ENCODE results near the gene GATA6. TPM values are rescaled to one million over a fixed set of nuclear protein-coding genes. Genes with fewer than 3 reads are reported as not detected.

The GATA6 gene
- total and polyA plus RNA-seq, 2 of the 13 experiments (the other 11 are each of a cell fraction or from before 2014, with no cell fraction given): 0.84 to 3.2 TPM

GRCh38 chr18:22136395-22136794 lies 33.0 kb upstream of the GATA6 start:
- no peaks in the 10 kb centered on the region for H3K79me2 ChIP-seq (ENCODE audit: insufficient read depth, low read length)
- no peaks in the 10 kb centered on the region for H3K9me3 ChIP-seq (ENCODE audit: low read length)
- DNase-seq (ENCODE audit: low spot score): no peak
- no peak for TF ChIP-seq ZNF251 (CRISPR knock-in tag; IDR thresholded peaks at IDR 0.05)
- TF ChIP-seq ZFP82 (CRISPR knock-in tag; IDR thresholded peaks at IDR 0.05; ENCODE audit: borderline replicate concordance): no peak
- TF ChIP-seq SP5 (CRISPR knock-in tag; IDR thresholded peaks at IDR 0.05; ENCODE audit: borderline replicate concordance, low read depth): no peak
- TF ChIP-seq ZZZ3 (CRISPR knock-in tag; IDR thresholded peaks at IDR 0.05; ENCODE audit: borderline replicate concordance): no peak
- TF ChIP-seq ATF7-NPFF (CRISPR knock-in tag; IDR thresholded peaks at IDR 0.05; ENCODE audit: low read depth): no peak
- TF ChIP-seq ZBTB34 (CRISPR knock-in tag; IDR thresholded peaks at IDR 0.05): no peak
- H3K27ac ChIP-seq (ENCODE audit: extremely low read length, insufficient read depth, low read length): no peak overlapping the region
- no peaks in the 10 kb centered on the region for H4K20me1 ChIP-seq (ENCODE audit: insufficient read depth, low read length)
- no TSS peak for BruUV-seq (replicated peaks)
- no peaks in the 10 kb centered on the region for H3K27me3 ChIP-seq (ENCODE audit: control insufficient read depth in 1 of 2, insufficient read depth in 2 of 2, low read length in 2 of 2)
- ChIA-PET POLR2A (no interaction called here), CTCF (ENCODE audit: low intra/inter-chr PET ratio, low total read pairs) (no interaction called here)
- H3K9ac ChIP-seq (ENCODE audit: insufficient read depth, low read depth, low read length): no peak overlapping the region
- in situ Hi-C loops (cut with HindIII; ENCODE audit: extremely low pct_ligation_motif_present, low pct_unique_long_range_greater_than_20kb): no loop called here
- 8% methylated on average over 4 of the region's 4 CpGs for WGBS (ENCODE audit: low lambda C conversion rate)
- intact Hi-C loops (cut with micrococcal nuclease; ENCODE audit: unreplicated experiment): no loop called here
- H3K4me3 ChIP-seq (replicated peaks in 1 of 3; ENCODE audit: insufficient read depth in 1 of 3, low read depth in 2 of 3, low read length in 3 of 3): no peak overlapping the region
- H3K4me2 ChIP-seq (ENCODE audit: low read depth, low read length): no peak overlapping the region
- H3K36me3 ChIP-seq (replicated peaks in 1 of 2; ENCODE audit: control insufficient read depth in 1 of 2, insufficient read depth in 2 of 2, low read length in 2 of 2): no peaks in the 10 kb centered on the region
- ATAC-seq: no peak
- H3K4me1 ChIP-seq (ENCODE audit: insufficient read depth, low read length): no peaks in the 10 kb centered on the region
- no peak for FAIRE-seq
- H2AFZ ChIP-seq (ENCODE audit: low read length): no peak overlapping the region

GRCh38 chr18:22141211-22141610 lies 28.2 kb upstream of the GATA6 start:
- ATAC-seq (no peak), FAIRE-seq (no peak), DNase-seq (ENCODE audit: low spot score) (no peak)
- H3K4me1 ChIP-seq (ENCODE audit: insufficient read depth, low read length): no peaks in the 10 kb centered on the region
- no peak overlapping the region for H3K9ac ChIP-seq (ENCODE audit: insufficient read depth, low read depth, low read length)
- H3K27me3 ChIP-seq (ENCODE audit: control insufficient read depth in 1 of 2, insufficient read depth in 2 of 2, low read length in 2 of 2): no peaks in the 10 kb centered on the region
- no peaks in the 10 kb centered on the region for H4K20me1 ChIP-seq (ENCODE audit: insufficient read depth, low read length)
- intact Hi-C loops (cut with micrococcal nuclease; ENCODE audit: unreplicated experiment): no loop called here
- no peaks in the 10 kb centered on the region for H3K9me3 ChIP-seq (ENCODE audit: low read length)
- CTCF ChIA-PET (ENCODE audit: low intra/inter-chr PET ratio, low total read pairs): no interaction called here
- no TSS peak for BruUV-seq (replicated peaks)
- POLR2A ChIA-PET: no interaction called here
- H3K4me2 ChIP-seq (ENCODE audit: low read depth, low read length): no peak overlapping the region
- H3K36me3 ChIP-seq (replicated peaks in 1 of 2; ENCODE audit: control insufficient read depth in 1 of 2, insufficient read depth in 2 of 2, low read length in 2 of 2): no peaks in the 10 kb centered on the region
- in situ Hi-C loops (cut with HindIII; ENCODE audit: extremely low pct_ligation_motif_present, low pct_unique_long_range_greater_than_20kb): no loop called here
- H3K27ac ChIP-seq (ENCODE audit: extremely low read length, insufficient read depth, low read length): no peak overlapping the region
- H2AFZ ChIP-seq (ENCODE audit: low read length): no peak overlapping the region
- no peaks in the 10 kb centered on the region for H3K79me2 ChIP-seq (ENCODE audit: insufficient read depth, low read length)
- H3K4me3 ChIP-seq (replicated peaks in 1 of 3; ENCODE audit: insufficient read depth in 1 of 3, low read depth in 2 of 3, low read length in 3 of 3): no peak overlapping the region
- 29% methylated on average over 4 of the region's 4 CpGs for WGBS (ENCODE audit: low lambda C conversion rate)
- TF ChIP-seq BRF2 (CRISPR knock-in tag; IDR thresholded peaks at IDR 0.05) (no peak), RBAK (CRISPR knock-in tag; IDR thresholded peaks at IDR 0.05) (no peak), PHF8 (CRISPR knock-in tag; IDR thresholded peaks at IDR 0.05) (no peak), SIX1 (CRISPR knock-in tag; IDR thresholded peaks at IDR 0.05; ENCODE audit: borderline replicate concordance) (no peak), ERF (CRISPR knock-in tag; IDR thresholded peaks at IDR 0.05) (no peak), TFDP1 (CRISPR knock-in tag; IDR thresholded peaks at IDR 0.05; ENCODE audit: borderline replicate concordance) (no peak), JARID2 (CRISPR knock-in tag; IDR thresholded peaks at IDR 0.05; ENCODE audit: insufficient replicate concordance) (no peak), ZNF761 (CRISPR knock-in tag; conservative IDR thresholded peaks at IDR 0.05) (no peak)
- TF ChIP-seq, protein P1, sequence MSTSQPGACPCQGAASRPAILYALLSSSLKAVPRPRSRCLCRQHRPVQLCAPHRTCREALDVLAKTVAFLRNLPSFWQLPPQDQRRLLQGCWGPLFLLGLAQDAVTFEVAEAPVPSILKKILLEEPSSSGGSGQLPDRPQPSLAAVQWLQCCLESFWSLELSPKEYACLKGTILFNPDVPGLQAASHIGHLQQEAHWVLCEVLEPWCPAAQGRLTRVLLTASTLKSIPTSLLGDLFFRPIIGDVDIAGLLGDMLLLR (CRISPR knock-in tag; IDR thresholded peaks at IDR 0.05): no peak
- TF ChIP-seq, protein P2, sequence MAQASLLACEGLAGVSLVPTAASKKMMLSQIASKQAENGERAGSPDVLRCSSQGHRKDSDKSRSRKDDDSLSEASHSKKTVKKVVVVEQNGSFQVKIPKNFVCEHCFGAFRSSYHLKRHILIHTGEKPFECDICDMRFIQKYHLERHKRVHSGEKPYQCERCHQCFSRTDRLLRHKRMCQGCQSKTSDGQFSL (CRISPR knock-in tag; IDR thresholded peaks at IDR 0.05): no peak
